HG02678 (cell line): Measurements from ENCODE around the gene ARMC9.

Experiments
- ATAC-seq: cut with Tn5 transposase; IDR thresholded peaks from one replicate; pipeline ENCODE4 v1.9.1; 2021; ENCODE audit warnings: mild to moderate bottlenecking, moderate library complexity; ENCODE audit not compliant: unreplicated experiment

ARMC9 gene

GRCh38 chr2:231410293-231411004 is 212.0 kb downstream of the ARMC9 start:
- no peak for ATAC-seq

- no peak for ATAC-seq
Observed at GRCh38 chr2:231411237-231411636, 212.8 kb downstream of the ARMC9 start.

- peak; percentile 99 for ATAC-seq
Observed at GRCh38 chr2:231411831-231412617, 213.6 kb downstream of the ARMC9 start.

GRCh38 chr2:231412618-231412963 is 214.2 kb downstream of the ARMC9 start:
- peak; percentile 7 for ATAC-seq

- ATAC-seq: no peak
Observed at GRCh38 chr2:231413456-231413855, 215.0 kb downstream of the ARMC9 start.

- ATAC-seq: no peak
Observed at GRCh38 chr2:231413921-231414476, 215.6 kb downstream of the ARMC9 start.

- ATAC-seq: no peak
Observed at GRCh38 chr2:231415029-231415428, 216.6 kb downstream of the ARMC9 start.

- no peak for ATAC-seq
Observed at GRCh38 chr2:231418820-231419640, 220.6 kb downstream of the ARMC9 start.

GRCh38 chr2:231421051-231421580 is 222.7 kb downstream of the ARMC9 start:
- no peak for ATAC-seq

- ATAC-seq: no peak
Observed at GRCh38 chr2:231422056-231422455, 223.6 kb downstream of the ARMC9 start.

- ATAC-seq: no peak
Observed at GRCh38 chr2:231423176-231423575, 224.7 kb downstream of the ARMC9 start.
